ENCODE results near the gene CCDC71L.
"Not testable (repeated sequence)": the region's sequence is repeated elsewhere in the genome, so short reads cannot be mapped to it uniquely, and the experiment has no call there.

CCDC71L gene

DNA sequence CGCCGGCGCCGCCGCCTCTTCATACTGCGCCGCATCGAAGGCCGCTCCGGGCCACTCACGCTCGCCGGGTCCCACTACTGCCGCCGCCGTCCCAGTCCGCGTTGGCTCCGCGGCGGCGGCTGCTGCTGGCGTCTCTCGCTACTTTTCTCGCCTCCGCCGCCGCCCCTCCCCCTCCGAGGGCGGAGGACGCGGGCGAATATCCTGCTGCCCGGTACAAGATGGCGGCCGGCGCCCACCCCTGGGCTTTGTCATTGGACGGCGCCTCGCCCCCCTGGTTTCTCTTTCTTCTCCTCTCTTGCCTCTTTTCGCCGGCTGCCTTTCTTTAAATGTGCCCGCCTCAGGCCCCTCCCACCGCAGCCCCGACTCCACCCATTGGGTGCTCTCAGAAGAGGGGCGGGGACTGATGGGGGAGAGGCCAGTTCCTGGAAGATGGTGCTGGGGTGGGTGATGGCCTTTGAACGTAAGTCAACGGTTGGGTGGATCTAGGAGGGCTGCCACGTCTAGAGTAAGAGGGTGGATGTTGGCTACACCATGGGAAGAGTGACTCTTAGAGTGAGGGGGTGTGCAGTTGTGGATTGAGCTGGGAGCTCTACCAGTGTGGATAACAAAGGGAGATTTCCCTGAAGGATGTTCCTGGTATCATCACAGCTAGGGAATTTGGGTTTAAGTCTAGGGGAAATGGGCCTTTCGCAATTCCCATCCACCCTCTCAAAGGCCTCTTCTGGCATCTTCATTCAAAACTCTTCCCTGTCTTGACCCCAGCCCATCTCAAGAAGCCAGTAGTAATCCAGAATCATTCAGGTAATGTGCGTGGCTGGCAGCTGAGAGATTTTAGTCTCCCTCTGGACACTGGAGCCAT lies at the start of gene CCDC71L:
TSS of gene CCDC71L (minus strand) at position 297 of the 859 bp plus-strand sequence. CDS start at position 35, 262 bp downstream.
- DNase-seq, result peak; percentile 9 to 91 (median 80)

DNA sequence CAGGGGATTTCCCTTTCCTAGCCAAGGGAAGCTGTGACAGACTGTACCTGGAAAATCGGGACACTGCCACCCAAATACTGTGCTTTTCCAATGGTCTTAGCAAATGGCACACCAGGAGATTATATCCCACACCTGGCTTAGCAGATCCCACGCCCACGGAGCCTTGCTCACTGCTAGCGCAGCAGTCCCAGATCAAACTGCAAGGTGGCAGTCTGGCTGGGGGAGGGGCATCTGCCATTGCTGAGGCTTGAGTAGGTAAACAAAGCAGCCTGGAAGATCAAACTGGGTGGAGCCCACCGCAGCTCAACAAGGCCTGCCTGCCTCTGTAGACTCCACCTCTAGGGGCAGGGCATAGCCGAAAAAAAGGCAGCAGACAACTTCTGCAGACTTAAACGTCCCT lies 48.6 kb upstream of the CCDC71L start:
- DNase-seq, result not testable (repeated sequence)

GRCh38 chr7:106704000-106704840 lies 43.3 kb upstream of the CCDC71L start:
- DNase-seq, result no peak

GRCh38 chr7:106693677-106694353 lies 32.9 kb upstream of the CCDC71L start:
- DNase-seq, result no peak

GRCh38 chr7:106692450-106693051 lies 31.6 kb upstream of the CCDC71L start:
- DNase-seq, result no peak

DNA sequence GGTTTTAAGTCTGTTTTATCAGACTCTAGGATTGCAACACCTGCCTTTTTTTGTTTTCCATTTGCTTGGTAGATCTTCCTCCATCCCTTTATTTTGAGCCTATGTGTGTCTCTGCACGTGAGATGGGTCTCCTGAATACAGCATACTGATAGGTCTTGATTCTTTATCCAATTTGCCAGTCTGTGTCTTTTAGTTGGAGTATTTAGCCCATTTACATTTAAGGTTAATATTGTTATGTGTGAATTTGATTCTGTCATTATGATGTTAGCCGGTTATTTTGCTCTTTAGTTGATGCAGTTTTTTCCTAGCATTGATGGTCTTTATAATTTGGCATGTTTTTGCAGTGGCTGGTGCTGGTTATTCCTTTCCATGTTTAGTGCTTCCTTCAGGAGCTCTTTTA lies 27.2 kb upstream of the CCDC71L start:
- DNase-seq, result not testable (repeated sequence)

DNA sequence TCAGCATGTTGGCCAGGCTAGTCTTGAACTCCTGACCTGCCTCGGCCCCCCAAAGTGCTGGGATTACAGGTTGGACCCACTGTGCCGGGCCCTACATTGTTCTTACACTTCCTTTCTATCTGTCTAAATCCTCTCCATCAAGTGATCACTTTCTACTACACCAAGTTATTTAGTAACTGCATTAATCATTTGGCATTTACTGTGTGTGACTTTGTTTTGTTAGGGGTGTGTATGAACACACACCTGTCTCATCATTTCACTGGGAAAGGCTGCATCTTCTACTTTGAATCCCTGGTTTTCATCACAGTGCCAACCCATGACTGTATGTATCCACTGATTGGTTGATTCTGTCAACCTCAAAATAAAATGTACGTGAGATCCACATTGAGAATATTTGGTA lies 23.0 kb upstream of the CCDC71L start:
- DNase-seq, result no peak

DNA sequence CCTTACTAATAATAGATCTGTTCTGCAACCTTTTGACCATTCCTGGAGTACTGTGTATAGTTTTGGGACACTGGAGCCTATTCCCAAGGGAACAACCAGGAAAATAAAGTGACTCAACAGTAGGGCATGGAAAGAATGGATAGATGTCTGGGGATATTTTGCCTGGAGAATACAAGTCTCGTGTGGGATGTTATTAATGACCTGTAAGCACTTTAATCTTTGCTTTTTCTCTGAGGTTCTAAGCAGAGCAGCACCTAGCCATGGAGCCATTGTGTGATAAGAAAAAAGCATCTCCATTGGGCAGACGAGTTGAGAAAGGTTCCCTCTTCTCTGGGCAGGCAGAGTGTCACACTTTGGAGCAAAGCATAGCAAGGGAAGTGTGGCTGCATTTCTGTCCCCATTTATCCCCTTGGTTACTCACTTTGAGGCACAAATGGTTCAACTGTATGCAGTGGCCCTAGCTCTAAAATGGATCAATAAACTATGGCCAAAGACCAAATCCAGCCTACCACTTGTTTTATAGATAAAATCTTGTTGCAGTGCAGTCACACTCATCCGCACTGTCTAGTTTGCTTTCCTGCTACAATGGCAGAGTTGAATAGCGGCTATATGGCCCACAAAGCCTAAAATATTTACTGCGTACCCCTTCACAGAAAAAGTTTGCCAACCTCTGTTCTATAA lies 21.0 kb upstream of the CCDC71L start:
- DNase-seq, result no peak

GRCh38 chr7:106679153-106679931 lies 18.4 kb upstream of the CCDC71L start:
- DNase-seq, result no peak

- DNase-seq, result no peak
Measured at GRCh38 chr7:106678795-106679152, 17.8 kb upstream of the CCDC71L start.

DNA sequence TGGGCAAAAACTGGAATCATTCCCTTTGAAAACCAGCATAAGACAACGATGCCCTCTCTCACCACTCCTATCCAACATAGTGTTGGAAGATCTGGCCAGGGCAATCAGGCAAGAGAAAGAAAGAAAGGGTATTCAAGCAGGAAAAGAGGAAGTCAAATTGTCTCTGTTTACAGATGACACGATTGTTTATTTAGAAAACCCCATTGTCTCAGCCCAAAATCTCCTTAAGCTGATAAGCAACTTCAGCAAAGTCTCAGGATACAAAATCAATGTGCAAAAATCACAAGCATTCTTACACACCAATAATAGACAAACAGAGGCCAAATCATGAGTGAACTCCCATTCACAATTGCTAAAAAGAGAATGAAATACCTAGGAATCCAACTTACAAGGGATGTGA lies 15.5 kb upstream of the CCDC71L start:
- DNase-seq, result not testable (repeated sequence)

DNA sequence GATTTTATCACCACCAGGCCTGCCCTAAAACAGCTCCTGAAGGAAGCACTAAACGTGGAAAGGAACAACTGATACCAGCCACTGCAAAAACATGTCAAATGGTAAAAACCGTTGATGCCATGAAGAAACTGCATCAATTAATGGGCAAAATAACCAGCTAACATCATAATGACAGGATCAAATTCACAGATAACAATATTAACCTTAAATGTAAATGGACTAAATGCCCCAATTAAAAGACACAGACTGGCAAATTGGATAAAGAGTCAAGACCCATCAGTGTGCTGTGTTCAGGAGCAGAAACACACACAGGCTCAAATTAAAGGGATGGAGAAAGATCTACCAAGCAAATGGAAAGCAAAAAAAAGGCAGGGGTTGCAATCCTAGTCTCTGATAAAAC lies 12.7 kb upstream of the CCDC71L start:
- not testable (repeated sequence) for DNase-seq

DNA sequence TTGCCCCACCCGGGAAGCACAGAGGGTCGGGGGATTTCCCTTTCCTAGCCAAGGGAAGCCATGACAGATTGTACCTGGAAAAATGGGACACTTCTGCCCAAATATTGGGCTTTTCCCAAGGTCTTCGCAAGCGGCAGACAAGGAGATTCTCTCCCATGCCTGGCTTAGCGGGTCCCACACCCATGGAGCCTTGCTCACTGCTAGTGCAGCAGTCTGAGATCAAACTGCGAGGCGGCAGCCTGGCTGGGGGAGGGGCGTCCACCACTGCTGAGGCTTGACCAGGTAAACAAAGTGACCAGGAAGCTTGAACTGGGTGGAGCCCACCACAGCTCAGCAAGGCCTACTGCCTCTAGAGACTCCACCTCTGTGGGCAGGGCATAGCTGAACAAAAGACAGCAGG lies 11.0 kb upstream of the CCDC71L start:
- DNase-seq, result not testable (repeated sequence)

GRCh38 chr7:106671160-106671559 lies 10.2 kb upstream of the CCDC71L start:
- DNase-seq, result no peak

DNA sequence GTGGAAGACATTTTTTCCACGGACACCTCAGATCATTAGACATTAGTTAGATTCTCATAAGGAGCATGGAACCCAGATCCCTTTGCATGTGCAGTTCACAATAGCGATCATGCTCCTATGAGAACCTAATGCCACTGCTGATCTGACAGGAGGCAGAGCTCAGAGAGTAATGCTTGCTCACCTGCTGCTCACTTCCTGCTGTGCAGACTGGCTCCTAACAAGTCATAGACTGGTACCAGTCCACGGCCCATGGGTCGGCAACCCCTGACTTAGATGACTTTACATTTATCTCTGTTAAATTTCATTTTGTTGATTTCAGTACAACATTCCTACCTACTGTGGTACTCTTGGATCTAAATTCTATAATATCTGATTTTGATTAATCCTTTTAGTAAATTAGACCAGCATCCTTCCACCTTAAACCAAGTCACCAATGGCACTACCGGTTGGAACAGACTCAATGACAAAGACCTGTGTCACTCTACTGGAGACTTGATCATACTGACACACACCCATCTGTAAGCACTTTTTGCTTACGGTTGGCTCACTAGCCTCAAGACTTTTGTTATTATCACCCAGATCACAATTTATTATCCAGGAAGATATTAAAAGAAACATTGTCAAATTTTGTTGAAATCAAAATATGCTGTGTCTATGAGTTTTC lies 8.0 kb upstream of the CCDC71L start:
- no peak for DNase-seq

DNA sequence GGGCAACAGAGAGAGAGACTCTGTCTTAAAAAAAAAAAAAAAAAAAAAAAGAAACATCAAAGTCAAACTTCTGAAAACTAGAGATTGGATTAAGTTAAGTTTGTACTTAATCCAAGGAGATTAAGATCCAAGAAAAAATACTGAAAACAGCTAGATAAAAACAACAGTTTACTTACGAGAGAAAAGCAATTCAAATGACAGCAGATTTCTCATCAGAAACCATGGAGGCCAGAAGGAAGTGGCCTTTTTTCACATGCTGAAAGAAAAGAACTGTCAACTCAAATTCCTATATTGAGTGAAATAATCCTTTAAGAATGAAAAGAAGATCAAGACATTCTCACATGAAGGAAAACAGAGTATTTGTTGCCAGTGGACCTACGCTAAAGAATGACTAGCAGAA lies 5.4 kb upstream of the CCDC71L start:
- DNase-seq, result no peak

- no peak for DNase-seq
Measured at GRCh38 chr7:106664343-106664742, 3.4 kb upstream of the CCDC71L start.

GRCh38 chr7:106659963-106660861 lies 746 bp downstream of the CCDC71L start:
- peak in 39 of 56 donors; percentile 3 to 70 (median 37) for DNase-seq

Measured in nucleus accumbens (tissue), 56 donors.